ENCODE measurements around the gene RASEF.
"Not testable (repeated sequence)": the region's sequence is repeated elsewhere in the genome, so short reads cannot be mapped to it uniquely, and the experiment has no call there.

RASEF gene

DNA sequence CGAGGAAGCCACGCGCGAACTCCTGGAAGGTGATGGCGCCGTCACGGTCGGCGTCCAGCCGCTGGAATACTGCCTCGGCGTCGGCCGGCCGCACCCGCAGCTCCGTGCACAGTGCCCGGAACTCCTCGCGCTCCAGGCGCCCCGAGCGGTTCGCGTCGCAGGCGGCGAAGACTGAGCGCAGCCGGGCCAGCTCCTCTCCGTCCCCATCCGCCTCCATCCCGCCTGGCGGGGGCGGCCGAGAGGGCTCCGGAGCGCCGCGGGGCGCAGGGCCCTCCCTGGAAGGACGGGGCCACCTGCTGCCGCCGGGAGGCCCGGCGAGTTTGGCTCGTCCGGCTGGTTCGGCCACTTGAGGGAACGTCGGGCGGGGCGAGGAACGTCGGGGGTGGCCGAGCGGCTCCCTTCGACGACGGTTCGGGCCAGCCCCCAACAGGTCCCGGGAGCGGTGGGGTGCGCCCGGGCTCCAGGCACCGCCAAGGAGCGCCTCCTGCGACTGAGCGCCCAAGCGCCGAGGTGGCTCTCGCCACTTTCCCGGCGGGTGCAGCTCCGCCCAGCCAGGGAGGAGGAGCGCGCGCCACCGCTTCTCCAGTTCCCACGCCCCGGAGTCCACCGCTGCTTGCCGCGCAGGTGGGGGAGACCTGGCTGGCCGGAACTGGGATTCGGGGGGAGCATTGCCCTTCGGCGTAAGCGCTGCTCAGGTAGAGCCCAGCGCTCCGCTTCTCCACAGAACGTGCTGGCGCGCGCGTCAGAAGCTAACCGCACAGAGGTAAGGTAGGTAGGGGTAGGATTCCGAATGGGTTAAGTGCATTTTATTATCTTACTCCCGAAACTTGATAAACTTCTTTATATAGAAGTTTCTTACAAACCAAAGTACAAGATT is at the start of gene RASEF:
RASEF (minus strand) TSS at position 492 of the 877 bp plus-strand sequence; CDS start at position 217, 275 bp downstream.
- DNase-seq: peak; percentile 35

GRCh38 chr9:83111169-83111568 is 48.2 kb upstream of the RASEF start:
- no peak for DNase-seq

DNA sequence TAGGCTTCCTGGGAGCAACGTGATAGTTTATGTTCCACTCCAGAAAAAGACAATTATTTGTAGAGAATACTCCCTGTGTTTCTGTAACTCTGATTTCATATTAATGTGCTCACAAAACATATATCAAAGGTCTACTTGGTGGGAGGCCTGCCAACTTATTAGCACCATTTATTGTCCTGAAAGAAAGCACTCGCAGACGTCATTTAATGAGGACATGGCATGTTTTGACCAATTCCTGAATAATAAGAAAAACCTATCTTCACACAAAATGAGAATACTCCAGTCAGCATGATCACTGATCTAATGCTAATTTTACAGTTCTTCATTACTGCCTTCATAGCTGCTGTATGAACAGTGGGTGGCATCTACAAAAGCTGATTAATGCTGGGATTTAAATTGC is 46.4 kb upstream of the RASEF start:
- no peak for DNase-seq

DNA sequence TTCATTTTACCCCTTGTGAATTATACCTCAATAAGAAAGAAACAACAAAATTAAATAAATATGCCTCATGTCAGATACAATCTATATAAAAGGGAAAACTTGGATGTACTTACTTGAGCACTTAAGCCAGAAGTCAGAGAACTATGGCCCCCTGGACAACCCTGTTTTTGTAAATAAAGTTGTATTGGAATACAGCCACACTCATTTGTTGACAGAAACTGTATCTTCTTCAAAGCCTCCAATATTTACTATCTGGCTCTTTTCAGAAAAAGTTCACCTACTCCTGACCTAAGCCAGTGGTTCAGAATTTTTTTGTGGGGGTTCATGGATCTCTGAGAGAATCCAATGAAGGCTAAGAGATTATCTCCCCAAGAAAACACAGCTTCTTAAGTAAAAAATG is 45.3 kb upstream of the RASEF start:
- no peak for DNase-seq

DNA sequence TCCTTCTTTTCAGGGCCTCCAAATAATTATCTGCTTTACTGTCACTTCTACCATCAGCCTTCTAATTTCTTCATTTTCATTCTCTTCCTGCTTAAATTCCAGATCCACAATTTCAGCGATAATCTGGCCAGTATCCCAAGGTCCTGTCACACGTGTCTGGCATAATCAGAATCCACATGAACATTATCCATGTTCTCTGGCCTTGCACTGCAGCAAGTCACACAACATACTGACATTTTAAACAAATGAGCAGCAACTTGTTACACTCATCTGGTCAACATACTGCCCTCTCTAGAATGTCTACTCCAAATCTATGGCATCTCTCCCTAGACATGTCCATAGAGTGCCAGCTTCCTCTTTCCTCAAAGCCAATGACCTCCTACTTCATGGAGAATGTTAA is 43.8 kb upstream of the RASEF start:
- no peak for DNase-seq

GRCh38 chr9:83106263-83106662 is 43.3 kb upstream of the RASEF start:
- no peak for DNase-seq

DNA sequence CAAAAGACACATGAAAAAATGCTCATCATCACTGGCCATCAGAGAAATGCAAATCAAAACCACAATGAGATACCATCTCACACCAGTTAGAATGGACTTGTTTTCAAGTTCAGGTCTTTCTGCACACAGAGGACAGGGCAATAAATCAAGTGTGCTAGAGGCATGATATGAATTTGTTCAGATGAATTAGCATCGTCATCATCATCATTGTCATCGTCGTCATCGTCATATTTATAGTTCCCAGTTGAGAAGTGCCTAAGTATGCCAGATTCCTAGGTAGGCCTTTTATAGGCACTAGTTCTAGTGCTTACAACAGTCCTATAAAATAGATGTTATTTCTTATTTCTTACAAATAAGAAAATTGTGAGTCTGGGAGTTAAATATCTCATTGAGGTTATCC is 34.7 kb upstream of the RASEF start:
- no peak for DNase-seq

GRCh38 chr9:83093311-83093710 is 30.4 kb upstream of the RASEF start:
- DNase-seq: not testable (repeated sequence)

GRCh38 chr9:83081846-83082245 is 18.9 kb upstream of the RASEF start:
- no peak for DNase-seq

- DNase-seq: no peak
Measured at GRCh38 chr9:83081010-83081409, 18.1 kb upstream of the RASEF start.

GRCh38 chr9:83075932-83076331 is 13.0 kb upstream of the RASEF start:
- not testable (repeated sequence) for DNase-seq

- DNase-seq: not testable (repeated sequence)
Measured at GRCh38 chr9:83072498-83072897, 9.6 kb upstream of the RASEF start.

- DNase-seq: no peak
Measured at GRCh38 chr9:83071626-83072025, 8.7 kb upstream of the RASEF start.

DNA sequence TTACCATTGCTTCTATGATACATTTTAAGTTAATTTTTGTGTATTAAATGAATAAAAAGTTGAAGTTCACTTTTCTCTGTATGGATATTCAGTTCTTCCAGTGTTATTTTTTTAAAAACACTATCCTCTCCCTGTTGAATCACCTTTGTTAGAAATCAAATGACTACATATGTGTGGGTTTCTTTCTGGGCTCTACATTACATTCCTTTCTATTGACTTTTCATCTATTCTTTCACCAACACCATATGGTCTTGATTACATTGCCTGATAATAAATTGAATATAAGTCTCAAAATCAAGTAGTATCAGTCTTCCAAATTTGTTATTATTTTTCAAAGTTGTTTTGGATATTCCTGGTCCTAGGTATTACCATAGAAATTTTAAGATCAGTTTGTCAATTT is 7.3 kb upstream of the RASEF start:
- DNase-seq: no peak

GRCh38 chr9:83069651-83070050 is 6.7 kb upstream of the RASEF start:
- no peak for DNase-seq

GRCh38 chr9:83068414-83068813 is 5.5 kb upstream of the RASEF start:
- no peak for DNase-seq

DNA sequence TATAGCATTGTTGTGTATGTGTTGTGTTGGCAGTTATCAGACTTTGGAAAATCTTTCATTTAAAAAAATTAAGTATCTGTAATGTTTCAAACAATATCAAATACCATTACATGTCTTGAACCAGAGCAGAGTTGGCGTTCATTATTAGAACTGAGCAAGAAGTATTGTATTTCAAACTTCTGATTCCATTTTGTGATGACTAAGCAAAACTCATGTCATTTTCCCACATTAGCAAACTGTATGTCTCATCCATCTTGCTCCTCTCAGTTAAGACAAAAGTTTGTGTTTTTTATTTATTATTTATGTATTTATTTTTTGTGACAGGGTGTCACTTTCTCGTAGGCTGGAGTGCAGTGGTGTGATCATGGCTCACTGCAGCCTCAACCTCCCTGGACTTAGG is 4.6 kb upstream of the RASEF start:
- no peak for DNase-seq

GRCh38 chr9:83066771-83067170 is 3.8 kb upstream of the RASEF start:
- DNase-seq: no peak

- DNase-seq: no peak
Measured at GRCh38 chr9:83065233-83065632, 2.3 kb upstream of the RASEF start.

DNA sequence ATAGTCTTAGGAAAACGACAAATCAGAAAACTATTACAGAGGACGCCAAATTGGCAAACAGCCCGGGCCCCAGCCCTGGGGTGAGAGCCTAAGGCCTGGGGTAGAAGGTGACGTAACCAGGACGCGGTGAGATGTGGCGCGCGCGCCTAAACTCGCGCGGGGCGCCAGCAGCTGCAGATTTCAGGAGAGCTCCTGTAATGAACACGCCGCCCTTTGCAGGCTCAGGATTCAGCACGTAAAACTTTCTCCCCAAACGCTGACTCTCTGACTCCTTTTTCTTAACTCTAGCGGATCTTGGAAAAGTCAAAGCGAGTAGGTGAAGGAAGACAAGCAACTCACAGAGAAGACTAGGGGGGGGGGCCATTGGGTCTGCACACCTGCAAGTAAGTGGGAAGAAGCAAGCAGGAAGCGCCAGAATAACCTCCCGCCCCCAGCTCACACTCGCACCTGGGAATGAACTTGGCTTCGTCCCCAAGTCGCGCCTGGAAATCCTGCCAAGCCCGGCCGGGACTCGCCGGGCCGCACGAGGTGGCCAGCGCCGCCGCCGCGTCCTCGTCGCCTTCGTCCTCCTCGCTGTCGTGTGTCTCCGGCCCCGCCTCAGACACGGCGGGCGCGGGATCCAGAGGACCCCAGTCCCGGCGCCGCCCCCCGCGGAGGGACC is 822 bp downstream of the RASEF start:
- peak in 1 of 2 experiments; percentile 27 for DNase-seq

- no peak for DNase-seq
Measured at GRCh38 chr9:83061036-83061435, 1.9 kb downstream of the RASEF start.

DNA sequence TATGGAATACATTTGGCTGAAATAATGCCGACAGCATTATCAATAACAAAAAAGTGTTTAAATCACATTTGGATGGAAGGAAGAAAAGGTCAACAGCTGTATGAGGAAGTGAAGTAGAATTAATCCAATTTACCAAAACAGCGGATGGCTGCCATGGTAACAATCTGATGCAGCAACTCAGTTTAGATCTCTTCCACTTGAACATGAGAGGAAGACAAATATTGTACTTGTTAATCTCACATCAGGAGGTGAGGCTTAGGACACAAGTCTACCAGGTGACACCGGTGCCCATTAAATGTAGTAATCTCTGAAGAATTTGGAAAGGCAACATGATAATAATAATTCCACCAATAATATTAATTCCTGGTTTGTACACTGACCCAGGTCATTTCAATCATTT is 2.4 kb downstream of the RASEF start:
- no peak for DNase-seq

GRCh38 chr9:83059417-83059816 is 3.5 kb downstream of the RASEF start:
- DNase-seq: no peak

DNA sequence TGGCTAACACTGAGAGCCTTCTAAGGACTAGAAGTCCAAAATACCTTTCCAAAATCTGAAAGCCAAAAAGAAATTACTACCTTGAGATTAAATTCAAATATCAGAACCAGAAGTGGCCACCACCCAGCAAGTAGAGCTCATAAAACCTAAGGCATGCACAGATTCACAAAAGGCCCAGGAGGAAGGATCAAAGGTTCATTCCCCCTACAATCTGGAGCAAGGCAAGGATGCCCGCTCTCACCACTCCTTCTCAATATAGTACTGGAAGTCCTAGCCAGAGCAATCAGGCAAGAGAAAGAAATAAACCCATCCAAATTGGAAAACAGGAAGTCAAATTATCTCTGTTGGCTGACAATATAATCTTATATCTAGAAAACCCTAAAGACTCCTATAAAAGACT is 6.0 kb downstream of the RASEF start:
- no peak for DNase-seq

Measured in SW 1271 (cell line).